NCI-H526 treated with DMSO at 0.1 percent for 48 hours (cell line): Measurements from ENCODE around the gene SORCS3.
"Not testable (repeated sequence)": the region's sequence is repeated elsewhere in the genome, so short reads cannot be mapped to it uniquely, and the experiment has no call there.

Source experiments
- DNase-seq: peaks from one replicate; lab custom pipeline; 2025; lab: John Stamatoyannopoulos, UW

Gene SORCS3

GRCh38 chr10:104690959-104691358 is 49.9 kb downstream of the SORCS3 start:
- no peak for DNase-seq

GRCh38 chr10:104694074-104694473 is 53.0 kb downstream of the SORCS3 start:
- DNase-seq: no peak

GRCh38 chr10:104703262-104703661 is 62.2 kb downstream of the SORCS3 start:
- not testable (repeated sequence) for DNase-seq

GRCh38 chr10:104706886-104707285 is 65.8 kb downstream of the SORCS3 start:
- DNase-seq: no peak

GRCh38 chr10:104707602-104708459 is 66.7 kb downstream of the SORCS3 start:
- DNase-seq: no peak

- DNase-seq: no peak
Observed at GRCh38 chr10:104711302-104711721, 70.2 kb downstream of the SORCS3 start.

GRCh38 chr10:104730593-104730992 is 89.5 kb downstream of the SORCS3 start:
- not testable (repeated sequence) for DNase-seq

GRCh38 chr10:104731192-104731591 is 90.1 kb downstream of the SORCS3 start:
- DNase-seq: no peak

GRCh38 chr10:104732222-104732621 is 91.1 kb downstream of the SORCS3 start:
- no peak for DNase-seq

- no peak for DNase-seq
Observed at GRCh38 chr10:104734433-104734832, 93.3 kb downstream of the SORCS3 start.

- DNase-seq: no peak
Observed at GRCh38 chr10:104735036-104735756, 94.1 kb downstream of the SORCS3 start.

GRCh38 chr10:104735757-104736391 is 94.8 kb downstream of the SORCS3 start:
- DNase-seq: no peak

GRCh38 chr10:104741127-104741526 is 100.0 kb downstream of the SORCS3 start:
- no peak for DNase-seq

GRCh38 chr10:104744052-104744451 is 103.0 kb downstream of the SORCS3 start:
- no peak for DNase-seq

GRCh38 chr10:104750291-104750690 is 109.2 kb downstream of the SORCS3 start:
- no peak for DNase-seq

GRCh38 chr10:104762793-104763192 is 121.7 kb downstream of the SORCS3 start:
- DNase-seq: no peak

GRCh38 chr10:104766341-104766740 is 125.3 kb downstream of the SORCS3 start:
- DNase-seq: no peak

- no peak for DNase-seq
Observed at GRCh38 chr10:104767282-104767681, 126.2 kb downstream of the SORCS3 start.

- no peak for DNase-seq
Observed at GRCh38 chr10:104767745-104768144, 126.7 kb downstream of the SORCS3 start.

- DNase-seq: no peak
Observed at GRCh38 chr10:104773105-104773504, 132.0 kb downstream of the SORCS3 start.

GRCh38 chr10:104774234-104774633 is 133.1 kb downstream of the SORCS3 start:
- no peak for DNase-seq

- no peak for DNase-seq
Observed at GRCh38 chr10:104777086-104777799, 136.2 kb downstream of the SORCS3 start.
